Dedifferentiated amniotic fluid mesenchymal stem cell (primary cell): Measurements from ENCODE around the gene OTOS.

Source experiments
- DNase-seq: peaks from one replicate; pipeline ENCODE4 v3.0.0-alpha.2; 2016; ENCODE audit errors: extremely low spot score

The OTOS gene

GRCh38 chr2:240136671-240137292 is 3.7 kb downstream of the OTOS start:
- DNase-seq: no peak

GRCh38 chr2:240136013-240136670 is 4.3 kb downstream of the OTOS start, which contains the start of gene COPS9:
TSS of gene COPS9 (minus strand) at chr2:240136305. CDS start at chr2:240136284, 21 bp downstream.
- peak; percentile 77 for DNase-seq

GRCh38 chr2:240135706-240136012 is 4.8 kb downstream of the OTOS start:
- no peak for DNase-seq

- DNase-seq: no peak
Observed at GRCh38 chr2:240134956-240135520, 5.4 kb downstream of the OTOS start.

GRCh38 chr2:240134466-240134865 is 6.0 kb downstream of the OTOS start:
- no peak for DNase-seq

- no peak for DNase-seq
Observed at GRCh38 chr2:240133401-240133800, 7.1 kb downstream of the OTOS start.

- no peak for DNase-seq
Observed at GRCh38 chr2:240132651-240132980, 7.8 kb downstream of the OTOS start.

- DNase-seq: no peak
Observed at GRCh38 chr2:240131941-240132650, 8.4 kb downstream of the OTOS start.

GRCh38 chr2:240131296-240131695 is 9.2 kb downstream of the OTOS start:
- DNase-seq: no peak

GRCh38 chr2:240130393-240131195 is 9.9 kb downstream of the OTOS start:
- DNase-seq: no peak

GRCh38 chr2:240129731-240130392 is 10.6 kb downstream of the OTOS start:
- DNase-seq: no peak

- DNase-seq: no peak
Observed at GRCh38 chr2:240129311-240129710, 11.1 kb downstream of the OTOS start.

- no peak for DNase-seq
Observed at GRCh38 chr2:240128608-240129145, 11.8 kb downstream of the OTOS start.

- DNase-seq: no peak
Observed at GRCh38 chr2:240127911-240128607, 12.4 kb downstream of the OTOS start.

- no peak for DNase-seq
Observed at GRCh38 chr2:240127191-240127750, 13.2 kb downstream of the OTOS start.

- no peak for DNase-seq
Observed at GRCh38 chr2:240126731-240127130, 13.7 kb downstream of the OTOS start.

GRCh38 chr2:240125742-240126141 is 14.7 kb downstream of the OTOS start:
- DNase-seq: no peak

GRCh38 chr2:240124651-240125030 is 15.8 kb downstream of the OTOS start:
- DNase-seq: no peak

- no peak for DNase-seq
Observed at GRCh38 chr2:240123821-240124650, 16.4 kb downstream of the OTOS start.
